Fibroblast of lung (primary cell): ENCODE measurements around the gene ZNF211.

ENCODE experiments used
- EZH2 ChIP-seq: IDR thresholded peaks from 2 replicates; pipeline ENCODE4 v1.5.1; 2012; ENCODE audit warnings: low read length, control low read depth, mild to moderate bottlenecking; ENCODE audit errors: missing control alignments
- TF ChIP-seq, protein P1 (sequence below), 2 donors: IDR thresholded peaks in 1 of 2; conservative IDR thresholded peaks in 1 of 2; 1 replicate in 1 of 2; 2 replicates in 1 of 2; pipeline ENCODE4 v1.5.1; 2011 to 2012; ENCODE audit warnings: low read length in 2 of 2, control low read depth in 1 of 2, inconsistent platforms in 1 of 2, low read depth in 1 of 2, mild to moderate bottlenecking in 1 of 2

- TF ChIP-seq EZH2, result no peak
- TF ChIP-seq, protein P1, sequence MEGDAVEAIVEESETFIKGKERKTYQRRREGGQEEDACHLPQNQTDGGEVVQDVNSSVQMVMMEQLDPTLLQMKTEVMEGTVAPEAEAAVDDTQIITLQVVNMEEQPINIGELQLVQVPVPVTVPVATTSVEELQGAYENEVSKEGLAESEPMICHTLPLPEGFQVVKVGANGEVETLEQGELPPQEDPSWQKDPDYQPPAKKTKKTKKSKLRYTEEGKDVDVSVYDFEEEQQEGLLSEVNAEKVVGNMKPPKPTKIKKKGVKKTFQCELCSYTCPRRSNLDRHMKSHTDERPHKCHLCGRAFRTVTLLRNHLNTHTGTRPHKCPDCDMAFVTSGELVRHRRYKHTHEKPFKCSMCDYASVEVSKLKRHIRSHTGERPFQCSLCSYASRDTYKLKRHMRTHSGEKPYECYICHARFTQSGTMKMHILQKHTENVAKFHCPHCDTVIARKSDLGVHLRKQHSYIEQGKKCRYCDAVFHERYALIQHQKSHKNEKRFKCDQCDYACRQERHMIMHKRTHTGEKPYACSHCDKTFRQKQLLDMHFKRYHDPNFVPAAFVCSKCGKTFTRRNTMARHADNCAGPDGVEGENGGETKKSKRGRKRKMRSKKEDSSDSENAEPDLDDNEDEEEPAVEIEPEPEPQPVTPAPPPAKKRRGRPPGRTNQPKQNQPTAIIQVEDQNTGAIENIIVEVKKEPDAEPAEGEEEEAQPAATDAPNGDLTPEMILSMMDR (conservative IDR thresholded peaks at IDR 0.05 in 1 of 2, IDR thresholded peaks at IDR 0.05 in 1 of 2; ENCODE audit: low read depth in 1 of 2, low read length in 2 of 2), result no peak
Observed at GRCh38 chr19:57633832-57634131, 814 bp downstream of the ZNF211 start.
